SK-N-SH (cell line): ENCODE measurements around the gene NEAT1. TPM values are rescaled to one million over a fixed set of nuclear protein-coding genes. Genes with fewer than 3 reads are reported as not detected.

ENCODE experiments used
- CTCF ChIA-PET: fragments of 300-600, 350-600 bp; formaldehyde crosslinking; extraction: SDS; loops from one replicate; lab custom pipeline; 2021; lab: Yijun Ruan, JAX
- POLR2A ChIA-PET: fragments of 350-600 bp; sonication (Branson Sonifier 250); formaldehyde crosslinking; extraction: SDS; loops from one replicate; lab custom pipeline; 2020; ENCODE audit warnings: antibody characterized with exemption, inconsistent platforms; lab: Yijun Ruan, JAX
- DNase-seq: peaks from one replicate; pipeline ENCODE4 v3.0.0; 2012
- H2AFZ ChIP-seq: fragments of 200-600 bp; sonication (generic); 2 replicates; pipeline ENCODE4 v1.8.1; 2016; ENCODE audit warnings: antibody characterized with exemption, mild to moderate bottlenecking, low read depth
- H3F3A ChIP-seq: fragments of 200-600 bp; sonication (generic); replicated peaks from 2 replicates; pipeline ENCODE3; 2016; ENCODE audit warnings: antibody characterized with exemption, mild to moderate bottlenecking; ENCODE audit not compliant: insufficient read depth
- H3K27ac ChIP-seq, 2 experiments: fragments of 200-500 bp in 1 of 2; fragments of 200-600 bp in 1 of 2; sonication (Bioruptor generic) in 1 of 2; sonication (generic), shearing (Covaris generic) in 1 of 2; 2 replicates each; pipeline versions ENCODE4 v1.5.1 to v1.6.1; 2014 to 2016; ENCODE audit warnings: low read depth in 2 of 2, inconsistent platforms in 1 of 2, low read length in 1 of 2, mild to moderate bottlenecking in 1 of 2, mixed read lengths in 1 of 2
- H3K27me3 ChIP-seq: fragments of 200-600 bp; sonication (generic), shearing (Covaris generic); 2 replicates; pipeline ENCODE4 v1.6.1; 2016; ENCODE audit warnings: mixed run types; ENCODE audit not compliant: insufficient read depth
- H3K36me3 ChIP-seq, 2 experiments: fragments of 200-500 bp in 1 of 2; fragments of 200-600 bp in 1 of 2; sonication (Bioruptor generic) in 1 of 2; sonication (generic) in 1 of 2; replicated peaks in 1 of 2; 2 replicates each; pipeline versions ENCODE3 to v1.5.1; 2014 to 2016; ENCODE audit warnings: low read length in 1 of 2, mild to moderate bottlenecking in 1 of 2; ENCODE audit not compliant: insufficient read depth in 2 of 2, control insufficient read depth in 1 of 2
- H3K4me1 ChIP-seq, 2 experiments: fragments of 200-500 bp in 1 of 2; fragments of 200-600 bp in 1 of 2; sonication (Bioruptor generic) in 1 of 2; sonication (generic), shearing (Covaris generic) in 1 of 2; 2 replicates each; pipeline versions ENCODE4 v1.5.1 to v1.6.1; 2014 to 2016; ENCODE audit warnings: low read depth in 1 of 2, low read length in 1 of 2, mixed run types in 1 of 2; ENCODE audit not compliant: insufficient read depth in 2 of 2, control insufficient read depth in 1 of 2
- H3K4me2 ChIP-seq: fragments of 200-600 bp; sonication (generic), shearing (Covaris generic); 2 replicates; pipeline ENCODE4 v1.6.1; 2017; ENCODE audit warnings: mixed run types
- H3K4me3 ChIP-seq, 2 experiments: fragments of 200-500 bp in 1 of 2; fragments of 200-600 bp in 1 of 2; sonication (Bioruptor generic) in 1 of 2; sonication (generic), shearing (Covaris generic) in 1 of 2; 2 replicates each; pipeline versions ENCODE4 v1.5.1 to v1.8.1; 2014 to 2016; ENCODE audit warnings: low read depth in 2 of 2, inconsistent platforms in 1 of 2, low read length in 1 of 2, mild to moderate bottlenecking in 1 of 2, mixed read lengths in 1 of 2, moderate library complexity in 1 of 2
- H3K79me2 ChIP-seq: fragments of 200-600 bp; sonication (generic); 2 replicates; pipeline ENCODE4 v1.8.1; 2017; ENCODE audit warnings: mild to moderate bottlenecking; ENCODE audit not compliant: insufficient read depth
- H3K9ac ChIP-seq: fragments of 200-600 bp; sonication (generic); 2 replicates; pipeline ENCODE4 v1.6.1; 2017; ENCODE audit warnings: mixed run types
- H3K9me2 ChIP-seq: fragments of 200-600 bp; sonication (generic); 2 replicates; pipeline ENCODE4 v1.6.1; 2017; ENCODE audit warnings: mixed run types
- H3K9me3 ChIP-seq: fragments of 200-600 bp; sonication (generic); 2 replicates; pipeline ENCODE4 v1.6.1; 2017; ENCODE audit warnings: mixed run types, mild to moderate bottlenecking, moderate library complexity
- H4K20me1 ChIP-seq: fragments of 200-600 bp; sonication (generic); 2 replicates; pipeline ENCODE4 v1.6.1; 2017; ENCODE audit warnings: mild to moderate bottlenecking, mixed run types; ENCODE audit not compliant: insufficient read depth
- CHD2 ChIP-seq: fragments of 150-350 bp; IDR thresholded peaks from 2 replicates; pipeline ENCODE4 v1.6.1; 2018; ENCODE audit warnings: low read length; ENCODE audit not compliant: partially characterized antibody
- ELF1 ChIP-seq: IDR thresholded peaks from 2 replicates; pipeline ENCODE4 v1.4.0; 2012
- FOSL2 ChIP-seq: IDR thresholded peaks from 2 replicates; pipeline ENCODE4 v1.4.0; 2012; ENCODE audit warnings: low read depth, mild to moderate bottlenecking, moderate library complexity, borderline replicate concordance
- FOXJ3 ChIP-seq: sonication (generic); formaldehyde crosslinking; IDR thresholded peaks from 2 replicates; pipeline ENCODE4 v1.5.1; 2020; ENCODE audit warnings: mild to moderate bottlenecking, missing genetic modification reagents
- FOXM1 ChIP-seq: IDR thresholded peaks from 2 replicates; pipeline ENCODE4 v1.4.0; 2012; ENCODE audit warnings: low read depth, mild to moderate bottlenecking
- GATA2 ChIP-seq: sonication (generic); formaldehyde crosslinking; IDR thresholded peaks from 2 replicates; pipeline ENCODE4 v1.5.0; 2020; ENCODE audit warnings: mild to moderate bottlenecking, missing genetic modification reagents
- MEF2A ChIP-seq: IDR thresholded peaks from 2 replicates; pipeline ENCODE4 v1.4.0; 2012; ENCODE audit warnings: low read depth, borderline replicate concordance
- MXI1 ChIP-seq: IDR thresholded peaks from 2 replicates; pipeline ENCODE4 v1.6.1; 2012; ENCODE audit warnings: mild to moderate bottlenecking, low read depth, low read length, improper control_type of control experiment
- NRF1 ChIP-seq: IDR thresholded peaks from 2 replicates; pipeline ENCODE4 v1.6.1; 2012; ENCODE audit warnings: low read depth, mild to moderate bottlenecking, low read length
- POLR2AphosphoS5 ChIP-seq: IDR thresholded peaks from 2 replicates; pipeline ENCODE4 v1.6.1; 2012; ENCODE audit warnings: low read depth, low read length
- RAD21 ChIP-seq: IDR thresholded peaks from 2 replicates; pipeline ENCODE4 v1.6.1; 2012; ENCODE audit warnings: mild to moderate bottlenecking, low read length
- RCOR1 ChIP-seq: fragments of 150-350 bp; IDR thresholded peaks from 2 replicates; pipeline ENCODE4 v1.6.1; 2017; ENCODE audit warnings: antibody characterized with exemption, low read length
- SIN3A ChIP-seq: IDR thresholded peaks from 2 replicates; pipeline ENCODE4 v1.6.1; 2012; ENCODE audit warnings: low read depth, mild to moderate bottlenecking, low read length, moderate library complexity, borderline replicate concordance
- TCF12 ChIP-seq: IDR thresholded peaks from 2 replicates; pipeline ENCODE4 v1.4.0; 2012
- YY1 ChIP-seq: IDR thresholded peaks from 2 replicates; pipeline ENCODE4 v1.4.0; 2012; ENCODE audit warnings: low read depth, mild to moderate bottlenecking
- WGBS: methylation state at CpG from one replicate; pipeline ENCODE4 v1.1.6; 2017; ENCODE audit warnings: low lambda C conversion rate; 5-methylcytosine and 5-hydroxymethylcytosine counted together
- polyA plus RNA-seq, 3 experiments: library from polyadenylated mRNA; depleted of rRNA; stranded (reverse); fragments of >200 nt; gene quantifications; 2 replicates each; pipeline ENCODE4 v1.2.3, GENCODE V29; 2012
- TF ChIP-seq, protein P1 (sequence below): IDR thresholded peaks from 2 replicates; pipeline ENCODE4; 2012
- TF ChIP-seq, protein P2 (sequence below): IDR thresholded peaks from 2 replicates; pipeline ENCODE4 v1.4.0; 2012; ENCODE audit warnings: low read depth, borderline replicate concordance
- TF ChIP-seq, protein P3 (sequence below): IDR thresholded peaks from 2 replicates; pipeline ENCODE4 v1.4.0; 2012; ENCODE audit warnings: low read depth, borderline replicate concordance
- TF ChIP-seq, protein P4 (sequence below): fragments of 200-600 bp; sonication (generic); IDR thresholded peaks from 2 replicates; pipeline ENCODE4 v1.6.1; 2017; ENCODE audit warnings: antibody characterized with exemption, mild to moderate bottlenecking, moderate library complexity

NEAT1 gene
- polyA plus RNA-seq, 1 of the 3 experiments (the other 2 are of a cell fraction), result 435 TPM

DNA sequence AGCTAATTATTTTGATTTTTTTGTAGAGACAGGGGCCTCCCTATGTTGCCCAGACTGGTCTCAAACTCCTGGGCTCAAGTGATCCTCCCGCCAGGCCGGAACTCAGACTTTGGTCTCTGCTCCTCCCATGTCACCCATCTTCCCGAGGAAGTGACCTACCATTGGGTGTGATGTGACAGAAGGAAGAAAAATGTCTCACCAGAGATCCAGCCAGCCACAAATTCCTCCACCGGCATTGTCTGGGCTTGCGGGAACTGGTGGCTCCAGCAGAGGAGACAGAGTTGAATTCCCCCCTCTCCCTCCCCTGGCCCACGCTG, 40.9 kb upstream of the NEAT1 start:
- peak overlapping the region; percentile 76 for H2AFZ ChIP-seq
- POLR2A ChIA-PET, result interaction anchor here (1.1 to 3.9 kb wide), 4 partner anchors 34 to 129 kb away, joined by 3 to 24 read pairs (median 15); partner anchors contain the start of genes MALAT1 and NEAT1
- 14% methylated on average over 6 of the region's 6 CpGs for WGBS
- no peaks in the 10 kb centered on the region for H4K20me1 ChIP-seq
- no peaks in the 10 kb centered on the region for H3K36me3 ChIP-seq
- TF ChIP-seq, protein P1, sequence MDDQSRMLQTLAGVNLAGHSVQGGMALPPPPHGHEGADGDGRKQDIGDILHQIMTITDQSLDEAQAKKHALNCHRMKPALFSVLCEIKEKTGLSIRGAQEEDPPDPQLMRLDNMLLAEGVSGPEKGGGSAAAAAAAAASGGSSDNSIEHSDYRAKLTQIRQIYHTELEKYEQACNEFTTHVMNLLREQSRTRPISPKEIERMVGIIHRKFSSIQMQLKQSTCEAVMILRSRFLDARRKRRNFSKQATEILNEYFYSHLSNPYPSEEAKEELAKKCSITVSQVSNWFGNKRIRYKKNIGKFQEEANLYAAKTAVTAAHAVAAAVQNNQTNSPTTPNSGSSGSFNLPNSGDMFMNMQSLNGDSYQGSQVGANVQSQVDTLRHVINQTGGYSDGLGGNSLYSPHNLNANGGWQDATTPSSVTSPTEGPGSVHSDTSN, result 0 out of 2 replicates have a peak, but pooled peaks have one; percentile 24
- TF ChIP-seq SIN3A, result no peak
- TF ChIP-seq, protein P2, sequence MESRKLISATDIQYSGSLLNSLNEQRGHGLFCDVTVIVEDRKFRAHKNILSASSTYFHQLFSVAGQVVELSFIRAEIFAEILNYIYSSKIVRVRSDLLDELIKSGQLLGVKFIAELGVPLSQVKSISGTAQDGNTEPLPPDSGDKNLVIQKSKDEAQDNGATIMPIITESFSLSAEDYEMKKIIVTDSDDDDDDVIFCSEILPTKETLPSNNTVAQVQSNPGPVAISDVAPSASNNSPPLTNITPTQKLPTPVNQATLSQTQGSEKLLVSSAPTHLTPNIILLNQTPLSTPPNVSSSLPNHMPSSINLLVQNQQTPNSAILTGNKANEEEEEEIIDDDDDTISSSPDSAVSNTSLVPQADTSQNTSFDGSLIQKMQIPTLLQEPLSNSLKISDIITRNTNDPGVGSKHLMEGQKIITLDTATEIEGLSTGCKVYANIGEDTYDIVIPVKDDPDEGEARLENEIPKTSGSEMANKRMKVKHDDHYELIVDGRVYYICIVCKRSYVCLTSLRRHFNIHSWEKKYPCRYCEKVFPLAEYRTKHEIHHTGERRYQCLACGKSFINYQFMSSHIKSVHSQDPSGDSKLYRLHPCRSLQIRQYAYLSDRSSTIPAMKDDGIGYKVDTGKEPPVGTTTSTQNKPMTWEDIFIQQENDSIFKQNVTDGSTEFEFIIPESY, result no peak
- peak; percentile 10; the same call in 1 of the 2 replicates for TF ChIP-seq RCOR1
- H3K9me2 ChIP-seq, result no peaks in the 10 kb centered on the region
- peak overlapping the region; percentile 90 for H3K4me2 ChIP-seq
- H3K9ac ChIP-seq, result peak overlapping the region; percentile 86
- H3F3A ChIP-seq, result peaks cover 31% of the 10 kb centered on the region
- DNase-seq, result no peak
- CTCF ChIA-PET, result interaction anchor here (0.6 to 2.4 kb wide), 13 partner anchors 11 to 129 kb away, joined by 3 to 11 read pairs (median 4); partner anchors contain the start of gene MALAT1
- H3K27ac ChIP-seq, result peak overlapping the region; percentile 98 to 99
- H3K9me3 ChIP-seq, result no peaks in the 10 kb centered on the region
- H3K4me3 ChIP-seq, result peak overlapping the region; percentile 44 to 61
- H3K79me2 ChIP-seq, result peaks cover 21% of the 10 kb centered on the region
- H3K27me3 ChIP-seq, result no peaks in the 10 kb centered on the region
- peaks cover 29 to 55% of the 10 kb centered on the region in 2 experiments; a peak in 3 of 4 replicates for H3K4me1 ChIP-seq

DNA sequence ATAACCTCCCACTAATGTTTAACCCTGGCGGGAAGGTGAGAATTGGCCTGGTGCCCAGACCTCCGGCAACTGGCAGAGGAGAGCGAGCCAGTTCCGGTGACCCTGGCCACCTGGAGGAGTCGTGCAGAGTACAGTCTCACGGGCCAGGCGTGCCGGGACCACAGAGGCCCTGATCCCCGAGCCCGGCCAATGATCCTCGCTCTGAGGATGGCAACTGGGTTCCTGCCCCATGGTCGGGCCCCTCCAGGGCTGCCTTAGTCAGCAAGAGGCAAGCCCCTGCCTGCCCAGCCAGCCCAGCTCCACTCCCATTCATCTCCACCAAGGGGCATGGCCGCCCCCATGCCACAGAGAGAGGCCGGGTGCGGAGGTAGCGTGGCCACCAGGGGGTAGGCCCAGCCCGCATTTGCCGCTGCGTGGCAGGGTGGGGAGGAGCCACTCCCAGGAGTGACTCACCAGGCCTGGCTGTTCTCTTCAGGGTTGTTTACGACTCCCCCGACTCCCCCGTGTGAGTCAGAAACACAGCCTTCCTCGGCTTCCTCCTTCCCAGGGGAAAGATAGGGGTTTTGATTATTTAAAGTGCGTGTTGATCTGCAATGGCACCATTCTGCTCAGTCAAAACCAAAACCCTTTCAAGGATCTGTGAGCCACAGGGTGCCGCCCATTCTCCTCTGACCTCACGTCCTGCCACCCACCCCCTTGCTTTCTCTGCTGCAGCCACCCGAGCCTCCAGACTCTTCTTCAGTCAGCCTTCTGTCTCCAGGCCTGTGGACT, 40.4 kb upstream of the NEAT1 start, which contains the start of gene SLC25A45:
Gene SLC25A45, minus strand, starts transcription at position 614 of the 771 bp plus-strand sequence. CDS start 695 bp downstream, outside the sequence.
- ChIA-PET POLR2A (interaction anchor here (1.0 to 3.9 kb wide), 7 partner anchors 32 to 128 kb away, joined by 3 to 24 read pairs (median 3); partner anchors contain the start of genes MALAT1 and NEAT1), CTCF (interaction anchor here (0.6 to 2.4 kb wide), 13 partner anchors 11 to 128 kb away, joined by 3 to 11 read pairs (median 3); partner anchors contain the start of gene MALAT1)
- Histone ChIP-seq H4K20me1 (no peaks in the 10 kb centered on the region), H2AFZ (peak within 1 kb of the TSS; percentile 76), H3K27me3 (no peaks in the 10 kb centered on the region), H3K36me3 (no peaks in the 10 kb centered on the region), H3K4me2 (peak within 1 kb of the TSS; percentile 90), H3K4me3 (peak within 1 kb of the TSS; percentile 44 to 61), H3K27ac (peak within 1 kb of the TSS; percentile 98 to 99), H3K79me2 (peaks cover 26% of the 10 kb centered on the region), H3K4me1 (peaks cover 29 to 49% of the 10 kb centered on the region in 2 experiments; a peak in 3 of 4 replicates), H3K9me2 (no peaks in the 10 kb centered on the region), H3F3A (peaks cover 31% of the 10 kb centered on the region), H3K9ac (peak within 1 kb of the TSS; percentile 86), H3K9me3 (no peaks in the 10 kb centered on the region)
- whole genome bisulfite sequencing, result 0% methylated on average over 14 of the region's 27 CpGs
- DNase-seq, result peak; percentile 89
- TF ChIP-seq SIN3A, result peak; percentile 67; the same call in 1 of the 2 replicates
- TF ChIP-seq FOSL2, result peak; percentile 97
- peak; percentile 51; the same call in 1 of the 2 replicates for TF ChIP-seq FOXJ3 (CRISPR knock-in tag)
- no peak for TF ChIP-seq FOXM1
- TF ChIP-seq, protein P3, sequence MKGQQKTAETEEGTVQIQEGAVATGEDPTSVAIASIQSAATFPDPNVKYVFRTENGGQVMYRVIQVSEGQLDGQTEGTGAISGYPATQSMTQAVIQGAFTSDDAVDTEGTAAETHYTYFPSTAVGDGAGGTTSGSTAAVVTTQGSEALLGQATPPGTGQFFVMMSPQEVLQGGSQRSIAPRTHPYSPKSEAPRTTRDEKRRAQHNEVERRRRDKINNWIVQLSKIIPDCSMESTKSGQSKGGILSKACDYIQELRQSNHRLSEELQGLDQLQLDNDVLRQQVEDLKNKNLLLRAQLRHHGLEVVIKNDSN, result no peak
- TF ChIP-seq TCF12, result peak; percentile 77
- TF ChIP-seq, protein P4, sequence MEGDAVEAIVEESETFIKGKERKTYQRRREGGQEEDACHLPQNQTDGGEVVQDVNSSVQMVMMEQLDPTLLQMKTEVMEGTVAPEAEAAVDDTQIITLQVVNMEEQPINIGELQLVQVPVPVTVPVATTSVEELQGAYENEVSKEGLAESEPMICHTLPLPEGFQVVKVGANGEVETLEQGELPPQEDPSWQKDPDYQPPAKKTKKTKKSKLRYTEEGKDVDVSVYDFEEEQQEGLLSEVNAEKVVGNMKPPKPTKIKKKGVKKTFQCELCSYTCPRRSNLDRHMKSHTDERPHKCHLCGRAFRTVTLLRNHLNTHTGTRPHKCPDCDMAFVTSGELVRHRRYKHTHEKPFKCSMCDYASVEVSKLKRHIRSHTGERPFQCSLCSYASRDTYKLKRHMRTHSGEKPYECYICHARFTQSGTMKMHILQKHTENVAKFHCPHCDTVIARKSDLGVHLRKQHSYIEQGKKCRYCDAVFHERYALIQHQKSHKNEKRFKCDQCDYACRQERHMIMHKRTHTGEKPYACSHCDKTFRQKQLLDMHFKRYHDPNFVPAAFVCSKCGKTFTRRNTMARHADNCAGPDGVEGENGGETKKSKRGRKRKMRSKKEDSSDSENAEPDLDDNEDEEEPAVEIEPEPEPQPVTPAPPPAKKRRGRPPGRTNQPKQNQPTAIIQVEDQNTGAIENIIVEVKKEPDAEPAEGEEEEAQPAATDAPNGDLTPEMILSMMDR, result peak; percentile 75
- TF ChIP-seq NRF1, result no peak
- no peak; the same call in 1 of the 2 replicates for TF ChIP-seq MEF2A
- peak; percentile 64 for TF ChIP-seq MXI1
- TF ChIP-seq YY1, result peak; percentile 85; the same call in 1 of the 2 replicates
- TF ChIP-seq ELF1, result peak; percentile 37; the same call in 1 of the 2 replicates
- no peak for TF ChIP-seq CHD2
- TF ChIP-seq, protein P1, result peak; percentile 58
- peak; percentile 59 for TF ChIP-seq GATA2 (CRISPR knock-in tag)
- TF ChIP-seq POLR2AphosphoS5, result peak; percentile 65; the same call in 1 of the 2 replicates
- peak; percentile 71 for TF ChIP-seq RAD21
